WERI-Rb-1 (cell line): ENCODE measurements around the gene TLDC2.
A peak's percentile ranks its signal among the peaks of the same experiment; 100 is the strongest.
"Not testable (repeated sequence)": the region's sequence is repeated elsewhere in the genome, so short reads cannot be mapped to it uniquely, and the experiment has no call there.

ENCODE experiments used
- DNase-seq: peaks from one replicate; pipeline ENCODE4 v3.0.0-alpha.2; 2020
- H3K27ac ChIP-seq: fragments of 250-450 bp; sonication (Bioruptor Pico); 2 replicates; pipeline ENCODE4 v1.5.1; 2020; ENCODE audit warnings: mild to moderate bottlenecking, moderate library complexity
- H3K27me3 ChIP-seq: fragments of 250-450 bp; sonication (Bioruptor Pico); 2 replicates; pipeline ENCODE4 v1.5.1; 2021; ENCODE audit warnings: mild to moderate bottlenecking, low read depth, moderate library complexity; ENCODE audit not compliant: insufficient read depth, severe bottlenecking
- H3K36me3 ChIP-seq: fragments of 250-450 bp; sonication (Bioruptor Pico); 2 replicates; pipeline ENCODE4 v1.5.1; 2020; ENCODE audit warnings: mild to moderate bottlenecking, moderate library complexity
- H3K4me3 ChIP-seq: 2 replicates; pipeline ENCODE4 v1.5.1; 2011; ENCODE audit warnings: low read depth, mild to moderate bottlenecking, control low read depth, low read length
- H3K9me3 ChIP-seq: fragments of 250-450 bp; sonication (Bioruptor Pico); 2 replicates; pipeline ENCODE4 v1.5.1; 2021; ENCODE audit warnings: mild to moderate bottlenecking, moderate library complexity; ENCODE audit not compliant: severe bottlenecking
- CTCF ChIP-seq: IDR thresholded peaks from 2 replicates; pipeline ENCODE4 v1.5.1; 2011; ENCODE audit warnings: low read depth, mild to moderate bottlenecking, control low read depth, inconsistent platforms, low read length

The TLDC2 gene

GRCh38 chr20:36839150-36839549 lies 36.8 kb upstream of the TLDC2 start:
- Histone ChIP-seq H3K4me3 (no peak overlapping the region), H3K9me3 (no peaks in the 10 kb centered on the region), H3K27ac (no peak overlapping the region), H3K27me3 (no peaks in the 10 kb centered on the region), H3K36me3 (peaks cover 33% of the 10 kb centered on the region)
- TF ChIP-seq CTCF, result no peak
- no peak for DNase-seq

- not testable (repeated sequence) for H3K4me3 ChIP-seq, H3K9me3 ChIP-seq, H3K27me3 ChIP-seq, H3K27ac ChIP-seq, DNase-seq
- peaks cover 25% of the 10 kb centered on the region for H3K36me3 ChIP-seq
Observed at GRCh38 chr20:36841030-36841429, 34.9 kb upstream of the TLDC2 start.

GRCh38 chr20:36845288-36845971 lies 30.5 kb upstream of the TLDC2 start:
- Histone ChIP-seq H3K4me3 (no peak overlapping the region), H3K27ac (peak overlapping the region; percentile 31), H3K9me3 (no peaks in the 10 kb centered on the region), H3K36me3 (no peaks in the 10 kb centered on the region), H3K27me3 (no peaks in the 10 kb centered on the region)
- no peak for TF ChIP-seq CTCF
- no peak for DNase-seq

- Histone ChIP-seq H3K4me3 (no peak overlapping the region), H3K27me3 (no peaks in the 10 kb centered on the region), H3K27ac (peak overlapping the region; percentile 73), H3K36me3 (no peaks in the 10 kb centered on the region; the same call in 1 of the 2 replicates), H3K9me3 (peaks cover 3% of the 10 kb centered on the region)
- DNase-seq, result peak; percentile 85
- TF ChIP-seq CTCF, result no peak
Observed at GRCh38 chr20:36847009-36847709, 28.8 kb upstream of the TLDC2 start.

- peaks cover 3% of the 10 kb centered on the region for H3K9me3 ChIP-seq
- no peak for TF ChIP-seq CTCF
- H3K27ac ChIP-seq, result peak overlapping the region; percentile 73
- H3K27me3 ChIP-seq, result no peaks in the 10 kb centered on the region
- no peaks in the 10 kb centered on the region; the same call in 1 of the 2 replicates for H3K36me3 ChIP-seq
- no peak for DNase-seq
- no peak overlapping the region for H3K4me3 ChIP-seq
Observed at GRCh38 chr20:36847710-36848040, 28.3 kb upstream of the TLDC2 start.

- Histone ChIP-seq H3K9me3 (peaks cover 3% of the 10 kb centered on the region), H3K27me3 (no peaks in the 10 kb centered on the region), H3K27ac (no peak overlapping the region), H3K4me3 (no peak overlapping the region), H3K36me3 (peaks cover 1% of the 10 kb centered on the region)
- no peak for TF ChIP-seq CTCF
- no peak for DNase-seq
Observed at GRCh38 chr20:36848078-36848660, 27.8 kb upstream of the TLDC2 start.
